Subcutaneous adipose tissue (tissue), 4 donors: ENCODE measurements around the gene C9orf85. TPM values are rescaled to one million over a fixed set of nuclear protein-coding genes. Genes with fewer than 3 reads are reported as not detected.

Experiments used
- CTCF ChIP-seq: fragments of 450-650 bp; IDR thresholded peaks from one replicate; pipeline ENCODE4 v1.5.1; 2016; ENCODE audit warnings: low read depth, mild to moderate bottlenecking, control low read depth, antibody characterized with exemption, moderate library complexity
- total RNA-seq, 4 donors: library from RNA; depleted of rRNA; stranded (reverse); fragments of >200 nt; gene quantifications; one replicate each; pipeline ENCODE4 v1.1.0, GENCODE V29; 2016

C9orf85 gene
- total RNA-seq, 4 donors from 2014 or later = 11.3 to 12.1 (median 12.0) TPM

- TF ChIP-seq CTCF = no peak
Measured at GRCh38 chr9:71929791-71930440, 18.5 kb downstream of the C9orf85 start.

GRCh38 chr9:71931166-71931565, 19.7 kb downstream of the C9orf85 start:
- no peak for TF ChIP-seq CTCF

GRCh38 chr9:71936066-71936465, 24.6 kb downstream of the C9orf85 start:
- TF ChIP-seq CTCF = no peak

- no peak for TF ChIP-seq CTCF
Measured at GRCh38 chr9:71937070-71937625, 25.7 kb downstream of the C9orf85 start.

- no peak for TF ChIP-seq CTCF
Measured at GRCh38 chr9:71937898-71938297, 26.5 kb downstream of the C9orf85 start.

- TF ChIP-seq CTCF = no peak
Measured at GRCh38 chr9:71941060-71941568, 29.7 kb downstream of the C9orf85 start.

GRCh38 chr9:71941998-71942567, 30.6 kb downstream of the C9orf85 start:
- TF ChIP-seq CTCF = no peak
